K562 (cell line): ENCODE data around the gene EPHB2.

Experiments
- ADNP ChIP-seq: fragments of 200-800 bp; sonication (Bioruptor generic); IDR thresholded peaks from 2 replicates; pipeline ENCODE4 v1.6.1; 2016; ENCODE audit warnings: missing genetic modification characterization, missing compliant biosample characterization
- CTCF ChIP-seq, 3 experiments: IDR thresholded peaks in 2 of 3; conservative IDR thresholded peaks in 1 of 3; 2 replicates each; pipeline ENCODE4 v1.5.1; 2011 to 2012; ENCODE audit warnings: low read length in 3 of 3, mild to moderate bottlenecking in 3 of 3, control low read depth in 2 of 3, improper control_type of control experiment in 1 of 3, inconsistent platforms in 1 of 3, low read depth in 1 of 3, mixed read lengths in 1 of 3, moderate library complexity in 1 of 3; ENCODE audit not compliant: insufficient read depth in 2 of 3
- EGR1 ChIP-seq: fragments of 450-650 bp; conservative IDR thresholded peaks from 2 replicates; pipeline ENCODE4 v1.6.1; 2017; ENCODE audit warnings: mild to moderate bottlenecking
- HMGXB4 ChIP-seq: sonication (generic); formaldehyde crosslinking; IDR thresholded peaks from 2 replicates; pipeline ENCODE4 v1.8.1; 2023; ENCODE audit warnings: mild to moderate bottlenecking, missing genetic modification reagents
- RERE ChIP-seq: sonication (generic); formaldehyde crosslinking; IDR thresholded peaks from 2 replicates; pipeline ENCODE4 v1.8.0; 2023; ENCODE audit warnings: missing genetic modification reagents, mild to moderate bottlenecking, borderline replicate concordance
- USF1 ChIP-seq: sonication (generic); formaldehyde crosslinking; IDR thresholded peaks from 2 replicates; pipeline ENCODE4 v1.9.0; 2022; ENCODE audit warnings: mild to moderate bottlenecking, missing genetic modification reagents
- ZKSCAN1 ChIP-seq: fragments of 150-350 bp; IDR thresholded peaks from 2 replicates; pipeline ENCODE4 v1.6.1; 2016; ENCODE audit warnings: low read depth, low read length

- TF ChIP-seq USF1 (no peak), ADNP (no peak), RERE (no peak), ZKSCAN1 (no peak), EGR1 (no peak), HMGXB4 (CRISPR knock-in tag) (no peak), CTCF (IDR thresholded peaks at IDR 0.05 in 2 of 3, conservative IDR thresholded peaks at IDR 0.05 in 1 of 3; ENCODE audit: insufficient read depth in 2 of 3, low read depth in 1 of 3, low read length in 3 of 3) (no peak)
Observed at GRCh38 chr1:22807340-22807739, 96.7 kb downstream of the EPHB2 start.
